GM19035 (cell line): Measurements from ENCODE around the gene LYRM2.
"Not testable (repeated sequence)": the region's sequence is repeated elsewhere in the genome, so short reads cannot be mapped to it uniquely, and the experiment has no call there.

ENCODE experiments used
- ATAC-seq: cut with Tn5 transposase; IDR thresholded peaks from one replicate; pipeline ENCODE4 v1.9.1; 2021; ENCODE audit not compliant: unreplicated experiment

LYRM2 gene

GRCh38 chr6:89649682-89650081 lies 11.1 kb upstream of the LYRM2 start:
- ATAC-seq: no peak

GRCh38 chr6:89644864-89645263 lies 6.3 kb upstream of the LYRM2 start:
- ATAC-seq: no peak

- no peak for ATAC-seq
These were observed 4.9 kb upstream of the LYRM2 start for GRCh38 chr6:89643406-89643805.

- no peak for ATAC-seq
These were observed 4.4 kb upstream of the LYRM2 start for GRCh38 chr6:89642956-89643355.

GRCh38 chr6:89641581-89641980 lies 3.0 kb upstream of the LYRM2 start:
- ATAC-seq: not testable (repeated sequence)

- no peak for ATAC-seq
These were observed 2.3 kb upstream of the LYRM2 start for GRCh38 chr6:89640804-89641203.

GRCh38 chr6:89637960-89638319 lies 607 bp downstream of the LYRM2 start:
- peak; percentile 5 for ATAC-seq

- not testable (repeated sequence) for ATAC-seq
These were observed 2.1 kb downstream of the LYRM2 start for GRCh38 chr6:89636412-89636811.

GRCh38 chr6:89630488-89630887 lies 8.1 kb downstream of the LYRM2 start:
- ATAC-seq: no peak

GRCh38 chr6:89623749-89624148 lies 14.8 kb downstream of the LYRM2 start:
- no peak for ATAC-seq

- no peak for ATAC-seq
These were observed 19.0 kb downstream of the LYRM2 start for GRCh38 chr6:89619567-89619966.

- ATAC-seq: no peak
These were observed 20.5 kb downstream of the LYRM2 start for GRCh38 chr6:89618026-89618425.

GRCh38 chr6:89616531-89616930 lies 22.0 kb downstream of the LYRM2 start:
- ATAC-seq: no peak

GRCh38 chr6:89615882-89616281 lies 22.7 kb downstream of the LYRM2 start:
- ATAC-seq: no peak

- ATAC-seq: no peak
These were observed 24.8 kb downstream of the LYRM2 start for GRCh38 chr6:89613790-89614189.

- no peak for ATAC-seq
These were observed 26.4 kb downstream of the LYRM2 start for GRCh38 chr6:89612121-89612520.

GRCh38 chr6:89611666-89612065 lies 26.9 kb downstream of the LYRM2 start:
- no peak for ATAC-seq

- ATAC-seq: peak; percentile 77
These were observed 28.4 kb downstream of the LYRM2 start for GRCh38 chr6:89610149-89610642.

GRCh38 chr6:89605861-89606260 lies 32.7 kb downstream of the LYRM2 start:
- no peak for ATAC-seq

- no peak for ATAC-seq
These were observed 33.9 kb downstream of the LYRM2 start for GRCh38 chr6:89604653-89605052.

GRCh38 chr6:89602166-89602565 lies 36.4 kb downstream of the LYRM2 start:
- no peak for ATAC-seq

- ATAC-seq: no peak
These were observed 38.8 kb downstream of the LYRM2 start for GRCh38 chr6:89599727-89600126.

- ATAC-seq: no peak
These were observed 40.6 kb downstream of the LYRM2 start for GRCh38 chr6:89597988-89598387.

- ATAC-seq: no peak
These were observed 41.2 kb downstream of the LYRM2 start for GRCh38 chr6:89597372-89597771.
